ENCODE measurements around the gene CPS1. TPM values are rescaled to one million over a fixed set of nuclear protein-coding genes. Genes with fewer than 3 reads are reported as not detected.

CPS1 gene
- total RNA-seq, 2 donors from 2014 or later: 12.5 to 31.2 TPM

GRCh38 chr2:210567279-210567678 is 10.9 kb downstream of the CPS1 start:
- no peak overlapping the region for H3K9ac ChIP-seq (ENCODE audit: extremely low read depth, low read length, poor library complexity, severe bottlenecking)
- no peaks in the 10 kb centered on the region for H3K27me3 Mint-ChIP-seq (ENCODE audit: insufficient read depth)
- H3K27me3 ChIP-seq (ENCODE audit: control insufficient read depth, insufficient read depth, low read length, poor library complexity, severe bottlenecking): peaks cover 14% of the 10 kb centered on the region
- DNase-seq: no peak
- H3K27ac Mint-ChIP-seq: no peak overlapping the region
- H3K36me3 Mint-ChIP-seq (ENCODE audit: low read depth): no peaks in the 10 kb centered on the region
- no peak for TF ChIP-seq CTCF (conservative IDR thresholded peaks at IDR 0.05)
- no peaks in the 10 kb centered on the region for H3K9me3 Mint-ChIP-seq
- no peak overlapping the region for H3K4me3 Mint-ChIP-seq
- no peaks in the 10 kb centered on the region for H3K36me3 ChIP-seq (ENCODE audit: control insufficient read depth, insufficient read depth, low read length)
- H3K9me3 ChIP-seq (ENCODE audit: control insufficient read depth, low read length): no peaks in the 10 kb centered on the region
- peaks cover 5% of the 10 kb centered on the region for H3K4me1 ChIP-seq (ENCODE audit: control insufficient read depth, insufficient read depth, low read length)
- peaks cover 25% of the 10 kb centered on the region for H3K4me1 Mint-ChIP-seq
- H3K27ac ChIP-seq (ENCODE audit: low read depth, low read length): no peak overlapping the region
- no peak overlapping the region for H3K4me3 ChIP-seq (ENCODE audit: low read length)

- Mint-ChIP-seq H3K4me1 (peaks cover 25% of the 10 kb centered on the region), H3K9me3 (no peaks in the 10 kb centered on the region), H3K27ac (no peak overlapping the region), H3K27me3 (ENCODE audit: insufficient read depth) (peaks cover 3% of the 10 kb centered on the region), H3K36me3 (ENCODE audit: low read depth) (no peaks in the 10 kb centered on the region), H3K4me3 (no peak overlapping the region)
- 65 to 82% methylated on average over 2 of the region's 2 CpGs for WGBS, 2 experiments (ENCODE audit: insufficient coverage in 1 of 2, insufficient read length in 1 of 2)
- Histone ChIP-seq H3K36me3 (ENCODE audit: control insufficient read depth, insufficient read depth, low read length) (no peaks in the 10 kb centered on the region), H3K9me3 (ENCODE audit: control insufficient read depth, low read length) (no peaks in the 10 kb centered on the region), H3K27me3 (ENCODE audit: control insufficient read depth, insufficient read depth, low read length, poor library complexity, severe bottlenecking) (peaks cover 14% of the 10 kb centered on the region), H3K9ac (ENCODE audit: extremely low read depth, low read length, poor library complexity, severe bottlenecking) (no peak overlapping the region), H3K27ac (ENCODE audit: low read depth, low read length) (no peak overlapping the region), H3K4me3 (ENCODE audit: low read length) (no peak overlapping the region), H3K4me1 (ENCODE audit: control insufficient read depth, insufficient read depth, low read length) (peaks cover 5% of the 10 kb centered on the region)
- no peak for TF ChIP-seq CTCF (conservative IDR thresholded peaks at IDR 0.05)
- no peak for DNase-seq
Measured at GRCh38 chr2:210568108-210568507, 11.7 kb downstream of the CPS1 start.

- H3K9me3 Mint-ChIP-seq: no peaks in the 10 kb centered on the region
- Histone ChIP-seq H3K4me3 (ENCODE audit: low read length) (no peak overlapping the region), H3K4me1 (ENCODE audit: control insufficient read depth, insufficient read depth, low read length) (no peaks in the 10 kb centered on the region), H3K27me3 (ENCODE audit: control insufficient read depth, insufficient read depth, low read length, poor library complexity, severe bottlenecking) (no peaks in the 10 kb centered on the region), H3K27ac (ENCODE audit: low read depth, low read length) (no peak overlapping the region), H3K9ac (ENCODE audit: extremely low read depth, low read length, poor library complexity, severe bottlenecking) (no peak overlapping the region), H3K9me3 (ENCODE audit: control insufficient read depth, low read length) (no peaks in the 10 kb centered on the region), H3K36me3 (ENCODE audit: control insufficient read depth, insufficient read depth, low read length) (no peaks in the 10 kb centered on the region)
- H3K36me3 Mint-ChIP-seq (ENCODE audit: low read depth): no peaks in the 10 kb centered on the region
- WGBS, 2 experiments (ENCODE audit: insufficient coverage in 1 of 2, insufficient read length in 1 of 2): no CpG with 5 or more reads among the region's 2 CpGs
- H3K4me1 Mint-ChIP-seq: peaks cover 6% of the 10 kb centered on the region
- TF ChIP-seq CTCF (conservative IDR thresholded peaks at IDR 0.05): peak; percentile 91
- peak overlapping the region; percentile 26 for H3K27ac Mint-ChIP-seq
- H3K27me3 Mint-ChIP-seq (ENCODE audit: insufficient read depth): peaks cover 3% of the 10 kb centered on the region
- H3K4me3 Mint-ChIP-seq: no peak overlapping the region
- no peak for DNase-seq
Measured at GRCh38 chr2:210577263-210578071, 21.1 kb downstream of the CPS1 start.

Measured in endodermal cell (in vitro differentiated cells).